T-cell (primary cell): Measurements from ENCODE around the gene RRAD. TPM values are rescaled to one million over a fixed set of nuclear protein-coding genes. Genes with fewer than 3 reads are reported as not detected.

Source experiments
- ATAC-seq, 4 experiments: fragments of 200-7000 bp in 3 of 4; fragments of 150-1000 bp in 1 of 4; cut with Tn5 transposase; replicated peaks in 1 of 4; 1 replicate in 3 of 4; 2 replicates in 1 of 4; pipeline ENCODE4 v1.10.0; 2021; ENCODE audit warnings: moderate library complexity in 3 of 4, mild to moderate bottlenecking in 2 of 4, moderate number of reproducible peaks in 1 of 4
- CTCF ChIA-PET, 2 donors: fragments of 300-600 bp; sonication (Branson Sonifier 250); formaldehyde crosslinking; loops; one replicate each; lab custom pipeline; 2022; ENCODE audit warnings: antibody characterized with exemption in 2 of 2; lab: Charles Lee
- POLR2A ChIA-PET, 2 donors: fragments of 300-600 bp; sonication (Branson Sonifier 250); formaldehyde crosslinking; loops; one replicate each; lab custom pipeline; 2022; ENCODE audit warnings: antibody characterized with exemption in 2 of 2; lab: Charles Lee
- DNase-seq, 35 experiments: peaks; one replicate each; pipeline versions ENCODE4 v3.0.0 to v3.0.0-alpha.2; 2013 to 2023
- H3K27ac ChIP-seq: one replicate; pipeline ENCODE4 v1.5.1; 2013; ENCODE audit warnings: low read length
- H3K27me3 ChIP-seq, 2 experiments: replicated peaks in 1 of 2; 1 replicate in 1 of 2; 2 replicates in 1 of 2; pipeline versions ENCODE4 v1.6.1 to v1.7.0; 2013; ENCODE audit warnings: low read length in 1 of 2, mixed read lengths in 1 of 2; ENCODE audit not compliant: control insufficient read depth in 2 of 2, insufficient read depth in 2 of 2; ENCODE audit errors: extremely low read depth in 1 of 2
- H3K36me3 ChIP-seq, 2 donors: 1 replicate in 1 of 2; 2 replicates in 1 of 2; pipeline versions ENCODE4 v1.6.1 to v1.7.0; 2013; ENCODE audit warnings: low read length in 1 of 2; ENCODE audit not compliant: control insufficient read depth in 2 of 2, insufficient read depth in 1 of 2; ENCODE audit errors: extremely low read depth in 1 of 2
- H3K4me1 ChIP-seq, 2 experiments: 1 replicate in 1 of 2; 2 replicates in 1 of 2; pipeline versions ENCODE4 v1.6.1 to v1.7.0; 2013; ENCODE audit warnings: low read length in 2 of 2, mixed read lengths in 1 of 2; ENCODE audit not compliant: insufficient read depth in 2 of 2, control insufficient read depth in 1 of 2; ENCODE audit errors: extremely low read depth in 1 of 2
- H3K4me3 ChIP-seq, 2 donors: 1 replicate in 1 of 2; 2 replicates in 1 of 2; pipeline versions ENCODE4 v1.5.1 to v1.7.0; 2013; ENCODE audit warnings: mild to moderate bottlenecking in 2 of 2, low read length in 1 of 2, moderate library complexity in 1 of 2; ENCODE audit not compliant: control insufficient read depth in 1 of 2; ENCODE audit errors: extremely low read depth in 1 of 2
- H3K9me3 ChIP-seq: 2 replicates; pipeline ENCODE4 v1.7.0; 2013
- H3K27ac Mint-ChIP-seq, 2 donors: one replicate each; pipeline ENCODE4 v1.8.0; 2020 to 2021; ENCODE audit warnings: mild to moderate bottlenecking in 2 of 2, mixed read lengths in 2 of 2
- H3K27me3 Mint-ChIP-seq, 2 donors: one replicate each; pipeline ENCODE4 v1.8.0; 2021 to 2022; ENCODE audit warnings: mixed read lengths in 2 of 2
- H3K36me3 Mint-ChIP-seq: one replicate; pipeline ENCODE4 v1.8.0; 2021; ENCODE audit warnings: mixed read lengths
- H3K4me1 Mint-ChIP-seq, 3 donors: one replicate each; pipeline ENCODE4 v1.8.0; 2020 to 2022; ENCODE audit warnings: mixed read lengths in 3 of 3, mild to moderate bottlenecking in 1 of 3
- H3K4me3 Mint-ChIP-seq, 3 donors: one replicate each; pipeline ENCODE4 v1.8.0; 2020 to 2022; ENCODE audit warnings: mild to moderate bottlenecking in 3 of 3, mixed read lengths in 3 of 3, moderate library complexity in 3 of 3
- H3K9me3 Mint-ChIP-seq, 3 donors: one replicate each; pipeline ENCODE4 v1.8.0; 2020 to 2022; ENCODE audit warnings: mixed read lengths in 3 of 3
- WGBS: methylation state at CpG from one replicate; pipeline ENCODE4 v1.1.5; 2013; ENCODE audit warnings: missing lambda C conversion rate; ENCODE audit not compliant: insufficient coverage; 5-methylcytosine and 5-hydroxymethylcytosine counted together
- total RNA-seq, 35 experiments: library from RNA in 6 of 35; stranded (reverse) in 6 of 35; fragments of 120-200 nt in 1 of 35; gene quantifications; one replicate each; pipeline versions ENCODE4 v1.2.1 to v1.2.4 and lab custom pipeline; 2013 to 2026

RRAD gene
- total RNA-seq, 5 donors from 2014 or later (not counting 1 experiment from before 2014, with no cell fraction given), result 0.28 to 1.1 (median 0.53) TPM; not detected in 1

GRCh38 chr16:66881560-66881959, 43.8 kb downstream of the RRAD start:
- ChIA-PET POLR2A (no interaction called here), CTCF (interaction anchor here (0.6 to 1.7 kb wide), 5 partner anchors 9 to 644 kb away, joined by 3 to 8 read pairs (median 4); no protein-coding TSS in a partner anchor)
- peaks cover 3 to 23% of the 10 kb centered on the region in 2 experiments for H3K4me1 ChIP-seq
- peak overlapping the region; percentile 53 to 99 (median 99) for H3K4me3 Mint-ChIP-seq
- no peaks in the 10 kb centered on the region for H3K9me3 Mint-ChIP-seq
- H3K4me3 ChIP-seq, result peak overlapping the region in 1 of 2 donors; percentile 81
- H3K27ac Mint-ChIP-seq, result no peak overlapping the region
- no CpG with 5 or more reads among the region's 2 CpGs for WGBS
- DNase-seq (no peak), ATAC-seq (no peak)
- no peaks in the 10 kb centered on the region for H3K27me3 Mint-ChIP-seq
- H3K36me3 Mint-ChIP-seq, result peaks cover 18% of the 10 kb centered on the region
- H3K4me1 Mint-ChIP-seq, result peaks cover 33 to 43% (median 36%) of the 10 kb centered on the region in 3 donors
- peaks cover 17 to 21% of the 10 kb centered on the region in 2 donors for H3K36me3 ChIP-seq
- no peak overlapping the region for H3K27ac ChIP-seq
- no peaks in the 10 kb centered on the region for H3K9me3 ChIP-seq
- no peaks in the 10 kb centered on the region for H3K27me3 ChIP-seq

- 2% methylated on average over 18 of the region's 23 CpGs for WGBS
- ATAC-seq, result peak in 1 of 4 experiments; percentile 11
Measured at GRCh38 chr16:66881014-66881417, 44.3 kb downstream of the RRAD start.

GRCh38 chr16:66880288-66881013, 44.9 kb downstream of the RRAD start, which contains the start of gene PDP2:
TSS of gene PDP2 (plus strand) at chr16:66880515. CDS start at chr16:66884285, 3,770 bp downstream.
- under 1% methylated on average over 52 of the region's 58 CpGs for WGBS
- peak within 1 kb of the TSS; percentile 65 to 81 for H3K4me3 ChIP-seq
- POLR2A ChIA-PET, result interaction anchor here (0.5 to 0.6 kb wide), 5 partner anchors 20 to 960 kb away, joined by 3 to 4 read pairs (median 4); partner anchors contain the start of gene CKLF (in 1 of the 2)
- peak; percentile 75 to 94 (median 84) for DNase-seq
- H3K36me3 Mint-ChIP-seq, result peaks cover 12% of the 10 kb centered on the region
- peaks cover 31 to 41% (median 31%) of the 10 kb centered on the region in 3 donors for H3K4me1 Mint-ChIP-seq
- peak within 1 kb of the TSS; percentile 98 to 99 (median 99) for H3K4me3 Mint-ChIP-seq
- H3K36me3 ChIP-seq, result peaks cover 13 to 14% of the 10 kb centered on the region in 2 donors
- ATAC-seq, result peak; percentile 98 to 99 (median 99)
- H3K9me3 Mint-ChIP-seq, result no peaks in the 10 kb centered on the region
- H3K27ac ChIP-seq, result peak within 1 kb of the TSS; percentile 27
- CTCF ChIA-PET, result interaction anchor here (0.5 to 1.5 kb wide), 8 partner anchors 13 to 742 kb away, joined by 3 to 12 read pairs (median 4); partner anchors contain the start of gene NAE1 (in 1 of the 2)
- H3K4me1 ChIP-seq, result peaks cover 3 to 23% of the 10 kb centered on the region in 2 experiments
- H3K27me3 ChIP-seq, result no peaks in the 10 kb centered on the region
- no peaks in the 10 kb centered on the region for H3K27me3 Mint-ChIP-seq
- peak within 1 kb of the TSS; percentile 88 for H3K27ac Mint-ChIP-seq
- H3K9me3 ChIP-seq, result no peaks in the 10 kb centered on the region

More at GRCh38 chr16:66881014-66881417, 44.3 kb downstream of the RRAD start:
- H3K4me1 Mint-ChIP-seq, result peaks cover 33 to 42% (median 36%) of the 10 kb centered on the region in 3 donors
- H3K36me3 ChIP-seq, result peaks cover 15 to 20% of the 10 kb centered on the region in 2 donors
- no peaks in the 10 kb centered on the region for H3K27me3 ChIP-seq
- H3K9me3 ChIP-seq, result no peaks in the 10 kb centered on the region
- DNase-seq, result peak in 1 of 35 experiments; percentile 32
- H3K9me3 Mint-ChIP-seq, result no peaks in the 10 kb centered on the region
- H3K4me3 Mint-ChIP-seq, result peak overlapping the region; percentile 98 to 99 (median 99)
- H3K27ac Mint-ChIP-seq, result no peak overlapping the region
- no peak overlapping the region for H3K27ac ChIP-seq
- POLR2A ChIA-PET, result interaction anchor here (0.5 to 0.6 kb wide), 4 partner anchors 21 to 960 kb away, joined by 3 to 4 read pairs (median 4); no protein-coding TSS in a partner anchor
- H3K4me1 ChIP-seq, result peaks cover 3 to 23% of the 10 kb centered on the region in 2 experiments
- no peaks in the 10 kb centered on the region for H3K27me3 Mint-ChIP-seq
- CTCF ChIA-PET, result interaction anchor here (0.6 to 1.7 kb wide), 10 partner anchors 8 to 741 kb away, joined by 3 to 12 read pairs (median 4); partner anchors contain the start of gene NAE1 (in 1 of the 2)
- H3K36me3 Mint-ChIP-seq, result peaks cover 16% of the 10 kb centered on the region
- peak overlapping the region; percentile 65 to 81 for H3K4me3 ChIP-seq

DNA sequence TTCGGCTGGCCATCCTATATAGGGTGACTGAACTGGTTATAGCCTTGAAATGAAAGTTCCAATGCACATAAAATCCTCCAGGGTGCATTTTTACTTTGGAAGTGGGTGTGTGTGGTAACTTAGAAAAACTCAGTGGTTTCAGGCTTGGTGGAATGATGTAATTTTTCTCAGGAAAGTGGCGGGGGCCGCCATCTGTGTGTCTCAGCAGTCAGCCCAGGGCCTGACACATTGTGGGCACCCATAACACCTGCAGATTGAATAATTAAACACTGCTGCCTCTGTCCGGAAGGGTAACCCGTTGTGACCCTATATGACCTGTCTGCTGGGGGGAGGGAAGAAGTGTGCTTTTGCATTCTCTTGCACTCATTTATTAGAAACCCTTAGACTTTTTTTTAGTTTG, 47.3 kb downstream of the RRAD start:
- no peaks in the 10 kb centered on the region for H3K27me3 ChIP-seq
- DNase-seq (peak in 1 of 35 experiments; percentile 11), ATAC-seq (no peak)
- H3K27me3 Mint-ChIP-seq, result no peaks in the 10 kb centered on the region
- 40% methylated on average over 3 of the region's 5 CpGs for WGBS
- ChIA-PET POLR2A (no interaction called here), CTCF (interaction anchor here in 1 of 2 donors (0.6 kb wide), 1 partner anchor 345 kb away, joined by 6 read pairs; no protein-coding TSS in a partner anchor)
- H3K4me1 Mint-ChIP-seq, result peaks cover 39 to 56% (median 41%) of the 10 kb centered on the region in 3 donors
- no peak overlapping the region for H3K4me3 ChIP-seq
- no peak overlapping the region for H3K27ac ChIP-seq
- H3K4me1 ChIP-seq, result peaks cover 3 to 38% of the 10 kb centered on the region in 2 experiments
- no peaks in the 10 kb centered on the region for H3K36me3 Mint-ChIP-seq
- H3K9me3 ChIP-seq, result no peaks in the 10 kb centered on the region
- H3K36me3 ChIP-seq, result no peaks in the 10 kb centered on the region
- H3K9me3 Mint-ChIP-seq, result no peaks in the 10 kb centered on the region
- peak overlapping the region in 2 of 3 donors; percentile 29 to 99 for H3K4me3 Mint-ChIP-seq
- H3K27ac Mint-ChIP-seq, result peak overlapping the region; percentile 22 to 50

DNA sequence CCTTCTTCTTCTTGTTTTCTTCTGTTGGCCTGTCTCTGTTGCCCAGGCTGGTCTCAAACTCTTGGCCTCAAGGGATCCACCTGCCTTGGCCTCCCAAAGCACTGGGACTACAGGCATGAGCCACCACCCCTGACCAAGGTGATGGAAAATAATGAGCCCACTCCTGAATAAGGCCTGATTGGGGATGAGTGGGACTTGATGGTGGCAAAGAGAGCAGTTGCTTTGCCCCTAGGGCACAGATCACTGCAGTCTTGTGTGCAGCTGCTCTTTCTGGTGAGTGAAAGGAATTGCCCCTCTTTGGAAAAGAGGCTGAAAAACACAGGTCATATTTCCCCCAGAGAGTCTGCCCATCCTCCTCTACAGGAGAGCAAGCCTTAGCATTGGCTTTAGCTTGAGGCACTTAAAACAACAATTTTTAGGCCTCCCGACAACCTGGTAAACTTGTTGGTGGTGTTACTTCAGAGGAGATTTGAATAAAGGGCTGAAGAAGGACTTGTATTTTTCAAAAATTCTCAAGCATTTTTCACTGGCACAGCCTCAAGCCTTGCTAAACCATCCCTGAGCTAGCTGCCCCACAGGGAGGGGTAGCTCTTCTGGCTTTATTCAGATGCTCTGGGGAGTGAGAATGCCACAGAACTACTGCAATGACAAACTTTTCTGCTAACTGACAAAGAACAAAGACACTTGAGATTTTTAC, 51.1 kb downstream of the RRAD start:
- H3K27ac ChIP-seq, result peak overlapping the region; percentile 40
- ATAC-seq (no peak), DNase-seq (peak in 1 of 35 experiments; percentile 20)
- H3K9me3 Mint-ChIP-seq, result no peaks in the 10 kb centered on the region
- CTCF ChIA-PET, result interaction anchor here in 1 of 2 donors (0.6 to 1.7 kb wide), 2 partner anchors 36 to 44 kb away, joined by 5 to 8 read pairs; partner anchors contain the start of gene NAE1
- H3K4me3 ChIP-seq, result no peak overlapping the region
- H3K27ac Mint-ChIP-seq, result peak overlapping the region; percentile 80 to 83
- POLR2A ChIA-PET, result interaction anchor here (0.6 kb wide), 3 partner anchors 15 to 1545 kb away, joined by 4 to 5 read pairs (median 4); no protein-coding TSS in a partner anchor
- WGBS, result no CpG with 5 or more reads among the region's 1 CpG
- H3K27me3 Mint-ChIP-seq, result no peaks in the 10 kb centered on the region
- peaks cover 0 to 29% of the 10 kb centered on the region in 2 experiments for H3K4me1 ChIP-seq
- no peaks in the 10 kb centered on the region for H3K9me3 ChIP-seq
- peak overlapping the region in 2 of 3 donors; percentile 24 to 53 for H3K4me3 Mint-ChIP-seq
- H3K27me3 ChIP-seq, result no peaks in the 10 kb centered on the region
- no peaks in the 10 kb centered on the region for H3K36me3 ChIP-seq
- H3K4me1 Mint-ChIP-seq, result peaks cover 25 to 39% (median 26%) of the 10 kb centered on the region in 3 donors
- H3K36me3 Mint-ChIP-seq, result no peaks in the 10 kb centered on the region
